RWPE2 (cell line): ENCODE data around the gene ICAM1.
A peak's percentile ranks its signal among the peaks of the same experiment; 100 is the strongest.

ENCODE experiments used
- ATAC-seq: fragments of 200-7000 bp; cut with Tn5 transposase; 3 replicates; pipeline ENCODE4 v1.9.1; 2021; ENCODE audit warnings: low read depth
- DNase-seq: peaks from one replicate; pipeline ENCODE4 v3.0.0-alpha.2; 2020; ENCODE audit warnings: low spot score
- H3K27ac ChIP-seq: fragments of 450-650 bp; 2 replicates; pipeline ENCODE4 v1.5.1; 2017; ENCODE audit warnings: mild to moderate bottlenecking; ENCODE audit not compliant: poor library complexity, severe bottlenecking
- H3K27me3 ChIP-seq: fragments of 250-450 bp; sonication (Bioruptor Pico); 2 replicates; pipeline ENCODE4 v1.5.1; 2021; ENCODE audit warnings: mild to moderate bottlenecking, moderate library complexity; ENCODE audit not compliant: insufficient read depth, poor library complexity, severe bottlenecking
- H3K36me3 ChIP-seq: fragments of 250-450 bp; sonication (Bioruptor Pico); 2 replicates; pipeline ENCODE4 v1.5.1; 2020; ENCODE audit warnings: low read depth, mild to moderate bottlenecking, moderate library complexity
- H3K4me1 ChIP-seq: fragments of 250-450 bp; sonication (Bioruptor Pico); 2 replicates; pipeline ENCODE4 v1.5.1; 2021; ENCODE audit warnings: mild to moderate bottlenecking, moderate library complexity; ENCODE audit not compliant: insufficient read depth, poor library complexity, severe bottlenecking
- H3K4me3 ChIP-seq: fragments of 250-450 bp; sonication (Bioruptor Pico); 2 replicates; pipeline ENCODE4 v1.5.1; 2021; ENCODE audit warnings: mild to moderate bottlenecking, moderate library complexity; ENCODE audit not compliant: severe bottlenecking
- H3K9me3 ChIP-seq: fragments of 250-450 bp; sonication (Bioruptor Pico); 2 replicates; pipeline ENCODE4 v1.5.1; 2021; ENCODE audit warnings: mild to moderate bottlenecking, moderate library complexity; ENCODE audit not compliant: severe bottlenecking
- CTCF ChIP-seq: fragments of 450-650 bp; IDR thresholded peaks from one replicate; pipeline ENCODE4 v1.5.1; 2017; ENCODE audit warnings: mild to moderate bottlenecking, moderate library complexity; ENCODE audit not compliant: poor library complexity, severe bottlenecking

The ICAM1 gene

GRCh38 chr19:10230173-10230860 lies 40.6 kb upstream of the ICAM1 start:
- DNase-seq (no peak), ATAC-seq (no peak)
- Histone ChIP-seq H3K27me3 (no peaks in the 10 kb centered on the region), H3K9me3 (no peaks in the 10 kb centered on the region), H3K36me3 (no peaks in the 10 kb centered on the region), H3K27ac (no peak overlapping the region), H3K4me3 (peak overlapping the region; percentile 99), H3K4me1 (no peaks in the 10 kb centered on the region)
- no peak for TF ChIP-seq CTCF

GRCh38 chr19:10230861-10231611 lies 39.9 kb upstream of the ICAM1 start, which contains the start of gene S1PR2:
TSS of gene S1PR2 (minus strand) at chr19:10231331. CDS start at chr19:10224905, 6,426 bp downstream.
- H3K36me3 ChIP-seq: no peaks in the 10 kb centered on the region
- peak within 1 kb of the TSS; percentile 99 for H3K4me3 ChIP-seq
- TF ChIP-seq CTCF: no peak
- no peaks in the 10 kb centered on the region for H3K9me3 ChIP-seq
- no peaks in the 10 kb centered on the region for H3K4me1 ChIP-seq
- no peak for DNase-seq
- peak; percentile 76 for ATAC-seq
- H3K27me3 ChIP-seq: no peaks in the 10 kb centered on the region
- no peak within 1 kb of the TSS for H3K27ac ChIP-seq

- H3K4me3 ChIP-seq: peak overlapping the region; percentile 99
- no peak for TF ChIP-seq CTCF
- no peaks in the 10 kb centered on the region for H3K36me3 ChIP-seq
- no peaks in the 10 kb centered on the region for H3K9me3 ChIP-seq
- H3K27me3 ChIP-seq: no peaks in the 10 kb centered on the region
- ATAC-seq: no peak
- H3K4me1 ChIP-seq: no peaks in the 10 kb centered on the region
- H3K27ac ChIP-seq: no peak overlapping the region
- no peak for DNase-seq
These were observed 39.2 kb upstream of the ICAM1 start for GRCh38 chr19:10231612-10232228.

GRCh38 chr19:10233946-10234345 lies 37.0 kb upstream of the ICAM1 start:
- Histone ChIP-seq H3K4me1 (no peaks in the 10 kb centered on the region), H3K27ac (no peak overlapping the region), H3K4me3 (no peak overlapping the region)

More at GRCh38 chr19:10233946-10234345, 37.0 kb upstream of the ICAM1 start:
- no peaks in the 10 kb centered on the region for H3K36me3 ChIP-seq
- no peak for TF ChIP-seq CTCF
- H3K9me3 ChIP-seq: no peaks in the 10 kb centered on the region
- no peaks in the 10 kb centered on the region for H3K27me3 ChIP-seq
- DNase-seq (no peak), ATAC-seq (no peak)
